ENCODE data around the gene PRKAR1A.
"Not testable (repeated sequence)": the region's sequence is repeated elsewhere in the genome, so short reads cannot be mapped to it uniquely, and the experiment has no call there.

PRKAR1A gene

DNA sequence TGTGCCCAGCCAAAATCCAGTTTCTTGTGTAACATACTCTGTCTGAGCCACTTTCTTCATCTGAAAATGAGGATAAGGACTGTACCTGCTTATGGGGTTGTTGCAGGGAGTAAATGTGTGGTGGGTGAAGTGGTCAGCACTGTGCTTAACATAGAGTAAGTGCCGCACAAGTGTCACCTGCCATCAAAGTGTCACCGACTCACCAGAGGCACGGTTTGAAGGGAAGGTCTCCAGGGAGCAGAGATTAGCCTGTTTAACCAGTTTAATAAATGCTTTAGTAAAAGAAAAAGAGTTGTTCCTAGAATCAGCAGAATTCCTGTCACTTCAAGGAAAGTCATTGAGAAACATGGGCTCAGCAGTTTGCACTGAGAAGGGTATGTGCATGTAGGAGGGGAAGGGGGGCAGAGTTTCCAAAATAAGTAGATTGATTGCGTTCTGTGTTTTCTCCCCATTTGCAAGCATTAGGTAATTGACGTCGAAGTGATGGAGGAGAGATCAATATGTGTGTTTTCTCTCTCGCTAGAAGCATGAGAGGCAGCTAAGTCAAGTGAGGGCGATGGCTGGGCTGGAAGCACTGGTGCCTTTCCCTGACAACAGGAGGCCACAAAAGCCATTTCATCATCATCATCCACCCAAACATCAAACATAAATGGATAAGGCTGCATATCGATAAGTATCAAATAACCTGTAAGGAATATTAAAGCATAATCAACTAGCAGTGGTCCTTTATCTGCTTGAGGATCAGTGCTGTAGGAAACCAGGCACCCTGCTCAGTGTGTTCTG is 69.8 kb downstream of the PRKAR1A start:
- no peak for DNase-seq

GRCh38 chr17:68582867-68583266 is 70.6 kb downstream of the PRKAR1A start:
- DNase-seq, result not testable (repeated sequence)

- no peak for DNase-seq
Observed at GRCh38 chr17:68584581-68585303, 72.5 kb downstream of the PRKAR1A start.

DNA sequence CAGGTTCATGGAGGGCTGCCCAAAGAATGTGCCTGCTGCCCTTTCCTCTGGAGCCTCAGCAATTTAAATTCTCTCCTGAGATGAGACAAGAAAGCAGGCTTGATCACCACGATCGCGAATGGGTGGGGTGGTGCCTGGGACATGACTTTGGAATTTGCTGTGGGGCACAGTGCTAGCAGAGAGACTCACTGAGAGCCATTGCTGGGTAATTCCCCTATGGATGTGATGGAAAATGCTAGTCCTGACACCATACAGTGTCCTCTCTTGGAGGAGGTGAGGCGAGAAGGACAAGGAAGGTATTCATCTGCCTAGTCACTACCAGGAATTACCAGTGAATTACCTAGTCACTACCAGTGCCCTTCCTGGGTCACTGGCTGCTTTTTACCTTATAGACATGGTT is 73.4 kb downstream of the PRKAR1A start:
- no peak for DNase-seq

- no peak for DNase-seq
Observed at GRCh38 chr17:68587026-68587425, 74.8 kb downstream of the PRKAR1A start.

DNA sequence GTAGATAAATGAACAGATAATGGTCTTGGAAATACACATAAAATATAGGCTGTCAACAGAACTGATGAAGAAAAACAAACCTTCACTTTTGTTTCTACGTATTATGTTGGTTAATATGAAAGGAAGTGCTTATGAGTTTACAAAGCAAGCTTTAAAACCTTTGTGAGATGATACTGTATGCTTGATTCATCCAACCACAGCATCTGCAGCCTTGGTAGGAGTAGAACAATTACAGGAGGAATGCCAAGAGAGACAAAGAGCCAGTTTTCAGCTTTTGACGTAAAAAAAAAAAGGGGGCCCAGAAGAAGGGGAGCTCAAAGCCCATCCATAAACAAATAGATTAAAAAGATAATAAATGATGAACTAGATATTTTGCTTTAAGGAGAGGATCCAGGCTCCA is 75.6 kb downstream of the PRKAR1A start:
- DNase-seq, result no peak

DNA sequence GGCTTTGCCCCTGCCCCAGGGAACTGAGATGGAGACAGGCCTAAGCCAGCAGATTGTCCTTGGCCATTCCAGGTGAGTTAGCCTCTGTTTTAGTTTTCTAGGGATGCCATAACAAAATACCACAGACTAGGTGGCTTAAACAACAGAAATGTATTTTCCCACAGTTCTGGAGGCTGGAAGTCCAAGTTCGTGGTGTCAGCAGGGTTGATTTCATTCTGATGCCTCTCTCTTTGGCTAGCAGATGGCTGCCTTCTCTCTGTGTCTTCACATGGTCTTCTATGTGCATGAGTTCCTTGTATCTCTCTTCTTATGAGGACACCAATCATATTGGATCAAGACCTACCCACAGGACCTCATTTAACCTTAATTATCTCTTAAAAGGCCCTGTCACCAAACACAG is 76.1 kb downstream of the PRKAR1A start:
- no peak for DNase-seq

GRCh38 chr17:68589086-68589485 is 76.9 kb downstream of the PRKAR1A start:
- no peak for DNase-seq

GRCh38 chr17:68591583-68591982 is 79.4 kb downstream of the PRKAR1A start:
- no peak for DNase-seq

- no peak for DNase-seq
Observed at GRCh38 chr17:68592009-68592408, 79.8 kb downstream of the PRKAR1A start.

DNA sequence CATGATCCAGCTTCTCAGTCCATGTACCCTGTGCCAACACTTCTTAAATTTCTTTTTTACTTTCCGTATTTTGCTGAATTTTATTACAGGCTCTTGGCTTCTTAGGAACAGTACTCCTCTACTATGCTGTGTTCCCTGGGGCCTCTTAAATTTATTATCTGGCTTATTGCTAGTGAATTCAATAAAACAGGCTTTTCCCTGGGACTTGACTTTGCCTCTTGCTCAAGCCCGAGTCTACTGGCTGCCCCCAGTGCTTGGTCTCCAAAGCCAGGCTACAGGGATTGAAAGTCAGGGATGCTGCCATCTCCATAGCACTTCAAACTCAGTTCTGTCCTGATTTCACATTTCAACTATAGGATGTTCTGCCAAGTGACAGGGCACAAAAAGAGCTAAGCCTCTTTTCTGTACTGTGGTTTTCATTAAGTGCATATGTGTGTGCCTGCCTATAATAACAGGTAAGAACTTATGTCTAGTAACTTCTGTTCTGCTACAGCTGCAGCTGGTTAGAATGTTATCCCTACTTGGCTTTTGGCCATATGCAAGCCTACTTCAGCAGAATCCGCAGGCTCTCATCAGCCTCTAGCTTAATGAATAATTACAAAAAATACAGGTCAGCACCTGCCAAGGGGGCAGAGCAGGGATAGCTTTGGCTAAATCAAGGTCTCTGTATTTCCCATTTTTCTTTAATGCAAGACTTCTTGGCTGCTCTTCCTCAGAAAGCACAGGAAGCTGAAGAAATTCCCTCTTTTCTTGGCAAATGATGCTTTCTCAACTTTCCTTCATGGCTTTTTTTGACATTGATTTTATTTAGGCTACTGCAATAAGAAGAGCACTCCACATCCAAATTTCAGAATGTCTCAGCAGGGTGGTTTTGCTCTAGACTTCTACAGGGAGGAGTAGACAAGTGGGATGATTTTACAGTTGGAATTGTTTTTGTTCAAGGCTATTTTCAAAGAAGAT is 80.7 kb downstream of the PRKAR1A start:
- no peak for DNase-seq

DNA sequence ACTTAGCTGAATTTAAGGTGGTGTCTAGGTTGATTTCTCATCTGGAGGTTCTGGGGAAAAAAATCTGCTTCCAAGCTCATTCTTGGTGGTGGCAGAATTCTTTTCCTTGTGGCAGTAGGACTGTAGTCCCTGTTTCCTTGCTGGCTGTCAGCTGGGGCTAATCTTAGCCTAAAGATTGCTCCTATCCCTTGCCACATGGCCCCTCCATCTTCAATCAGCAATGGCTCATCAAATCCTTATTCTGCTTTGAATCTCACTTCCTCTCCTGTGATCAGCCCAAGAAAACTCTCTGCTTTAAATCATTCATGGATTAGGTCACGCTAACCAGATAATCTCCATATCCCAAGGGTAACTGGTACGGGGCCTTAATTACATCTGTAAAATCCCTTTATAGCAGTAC is 82.3 kb downstream of the PRKAR1A start:
- no peak for DNase-seq

- no peak for DNase-seq
Observed at GRCh38 chr17:68595496-68595895, 83.3 kb downstream of the PRKAR1A start.

- DNase-seq, result no peak
Observed at GRCh38 chr17:68595986-68596385, 83.8 kb downstream of the PRKAR1A start.

- no peak for DNase-seq
Observed at GRCh38 chr17:68596411-68596945, 84.2 kb downstream of the PRKAR1A start.

DNA sequence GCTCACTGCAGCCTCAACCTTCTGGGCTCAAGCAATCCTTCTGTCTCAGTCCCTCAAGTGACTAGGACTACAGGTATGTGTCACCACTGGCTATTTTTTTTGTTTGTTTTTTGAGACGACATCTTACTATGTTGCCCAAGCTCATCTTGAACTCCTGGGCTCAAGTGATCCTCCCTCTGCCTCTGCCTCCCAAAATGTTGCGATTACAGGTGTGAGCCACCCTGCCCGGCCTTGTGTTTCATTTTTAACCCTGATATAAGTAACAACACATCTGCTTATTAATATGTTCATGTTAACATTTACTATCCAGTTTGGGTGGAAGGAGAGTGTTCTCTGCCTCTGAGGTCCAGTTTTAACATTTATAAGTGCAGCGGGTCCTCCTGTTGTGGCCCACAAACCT is 85.8 kb downstream of the PRKAR1A start:
- DNase-seq, result no peak

DNA sequence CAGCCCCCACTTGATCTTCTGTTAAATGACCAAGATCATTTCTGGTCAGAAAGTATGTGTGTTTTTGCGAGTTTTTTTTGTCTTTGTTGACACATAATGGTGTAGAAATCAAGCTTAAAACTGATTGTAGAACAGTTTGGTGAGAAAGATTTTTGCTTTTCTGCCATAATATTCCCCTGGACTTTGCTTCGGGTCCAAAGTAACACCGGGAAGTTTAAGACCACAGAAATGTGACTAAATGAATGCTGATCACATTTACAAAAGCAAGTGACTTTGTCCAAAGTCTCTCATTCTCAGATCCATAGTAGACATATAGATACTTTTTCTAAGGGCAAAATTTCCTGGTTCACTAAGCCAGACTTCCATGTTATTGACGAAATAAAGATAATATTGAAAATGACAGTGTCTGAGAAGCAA is 86.3 kb downstream of the PRKAR1A start:
- no peak for DNase-seq

DNA sequence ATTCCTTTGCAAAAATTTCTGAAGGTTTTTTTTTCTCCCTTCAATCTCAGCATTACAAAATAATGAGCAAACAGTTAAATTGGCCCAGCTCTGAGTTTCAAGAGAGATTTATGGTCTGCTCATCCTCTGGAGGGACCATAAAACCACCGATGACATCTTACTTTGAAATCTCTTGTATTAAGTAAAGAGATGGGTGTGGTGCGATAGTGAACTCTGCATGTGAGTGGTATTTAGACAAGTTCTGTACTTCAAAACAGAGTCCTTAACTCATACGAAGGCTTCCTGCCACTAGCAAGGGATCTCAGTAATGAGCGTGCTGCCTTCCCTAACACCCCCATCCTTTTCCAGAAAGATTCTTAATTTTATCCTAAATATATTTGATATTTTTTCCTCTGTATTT is 86.9 kb downstream of the PRKAR1A start:
- DNase-seq, result no peak

DNA sequence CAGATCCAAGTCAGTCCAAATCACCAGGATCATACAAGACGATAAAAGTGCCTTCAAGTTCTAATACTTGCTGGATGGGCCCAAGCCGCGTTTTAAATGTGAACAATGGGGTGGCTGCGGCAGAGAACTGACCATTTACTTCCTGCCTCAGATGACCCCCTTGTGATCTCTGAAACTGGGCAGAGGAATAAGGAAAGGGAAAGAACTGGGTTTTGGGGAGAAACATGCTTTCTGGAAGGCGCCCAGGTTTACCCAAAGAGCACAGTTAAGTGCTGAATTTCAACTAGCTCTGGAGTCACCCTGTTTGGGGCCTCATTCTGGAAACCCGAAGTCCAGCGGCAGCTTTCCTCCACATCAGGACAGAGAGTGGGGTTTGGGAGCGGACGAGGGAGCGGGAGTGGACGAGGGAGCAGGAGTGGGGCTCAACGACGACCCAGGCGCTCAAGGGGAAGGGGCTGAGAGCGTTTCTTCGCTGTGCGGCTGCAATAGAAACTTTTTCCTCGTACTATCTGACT is 87.4 kb downstream of the PRKAR1A start:
- no peak for DNase-seq

- no peak for DNase-seq
Observed at GRCh38 chr17:68600067-68600930, 88.1 kb downstream of the PRKAR1A start.
